NB4 (cell line): ENCODE measurements around the gene SLCO4A1.

Experiments used
- DNase-seq: peaks from one replicate; pipeline ENCODE4 v3.0.0; 2010; ENCODE audit warnings: low read depth
- H3K4me3 ChIP-seq: one replicate; pipeline ENCODE4 v1.5.1; 2011; ENCODE audit warnings: mild to moderate bottlenecking, low read depth, low read length, moderate library complexity
- CTCF ChIP-seq: IDR thresholded peaks from one replicate; pipeline ENCODE4 v1.5.1; 2012; ENCODE audit warnings: low read depth, low read length
- MAX ChIP-seq: IDR thresholded peaks from 2 replicates; pipeline ENCODE4 v1.6.1; 2011; ENCODE audit warnings: low read depth, low read length
- MYC ChIP-seq: IDR thresholded peaks from 2 replicates; pipeline ENCODE4 v1.6.1; 2011; ENCODE audit warnings: low read depth, low read length
- POLR2A ChIP-seq: IDR thresholded peaks from 2 replicates; pipeline ENCODE4 v1.6.1; 2011; ENCODE audit warnings: mild to moderate bottlenecking; ENCODE audit not compliant: insufficient read length; ENCODE audit errors: extremely low read depth

Gene SLCO4A1

GRCh38 chr20:62643521-62644043 is 1.3 kb downstream of the SLCO4A1 start:
- no peak for DNase-seq
- H3K4me3 ChIP-seq = peak overlapping the region; percentile 78
- TF ChIP-seq MAX = peak; percentile 3; the same call in 1 of the 2 replicates
- TF ChIP-seq POLR2A = no peak

- no peak for TF ChIP-seq MYC
- no peak for TF ChIP-seq CTCF
- TF ChIP-seq MAX = no peak
- TF ChIP-seq POLR2A = no peak
- no peak for DNase-seq
- peak overlapping the region; percentile 78 for H3K4me3 ChIP-seq
These were observed 1.9 kb downstream of the SLCO4A1 start for GRCh38 chr20:62644044-62644795.

GRCh38 chr20:62644802-62645496 is 2.6 kb downstream of the SLCO4A1 start:
- H3K4me3 ChIP-seq = peak overlapping the region; percentile 78
- DNase-seq = peak; percentile 36
- no peak for TF ChIP-seq CTCF

- no peak overlapping the region for H3K4me3 ChIP-seq
- DNase-seq = no peak
- TF ChIP-seq MYC (no peak), CTCF (no peak), POLR2A (no peak), MAX (no peak)
These were observed 3.3 kb downstream of the SLCO4A1 start for GRCh38 chr20:62645613-62646012.

GRCh38 chr20:62646851-62647520 is 4.7 kb downstream of the SLCO4A1 start:
- no peak for DNase-seq
- TF ChIP-seq POLR2A (no peak), MAX (no peak), MYC (no peak), CTCF (no peak)
- no peak overlapping the region for H3K4me3 ChIP-seq
